Measurements from ENCODE around the gene RUNX1. TPM values are rescaled to one million over a fixed set of nuclear protein-coding genes. Genes with fewer than 3 reads are reported as not detected.

RUNX1 gene
- total and polyA plus RNA-seq, 2 of the 13 experiments (the other 11 are each of a cell fraction or from before 2014, with no cell fraction given), result 5.4 to 6.4 TPM

- TF ChIP-seq USF2 (IDR thresholded peaks at IDR 0.05; ENCODE audit: low read depth, low read length) (no peak), USF2 (CRISPR knock-in tag; IDR thresholded peaks at IDR 0.05; ENCODE audit: borderline replicate concordance) (no peak), BRF2 (CRISPR knock-in tag; IDR thresholded peaks at IDR 0.05) (no peak), AHDC1 (CRISPR knock-in tag; IDR thresholded peaks at IDR 0.05; ENCODE audit: borderline replicate concordance) (0 out of 2 replicates have a peak, but pooled peaks have one; percentile 17), ZNF619 (CRISPR knock-in tag; IDR thresholded peaks at IDR 0.05) (no peak), ZSCAN20 (CRISPR knock-in tag; IDR thresholded peaks at IDR 0.05; ENCODE audit: borderline replicate concordance) (no peak), HDAC1 (CRISPR knock-in tag; IDR thresholded peaks at IDR 0.05) (peak; percentile 69), KLF12 (CRISPR knock-in tag; IDR thresholded peaks at IDR 0.05; ENCODE audit: borderline replicate concordance) (no peak; the same call in 1 of the 2 replicates), ZBTB8A (CRISPR knock-in tag; IDR thresholded peaks at IDR 0.05; ENCODE audit: borderline replicate concordance, low read depth) (no peak), HOXD1 (CRISPR knock-in tag; IDR thresholded peaks at IDR 0.05) (no peak), ZNF317 (CRISPR knock-in tag; IDR thresholded peaks at IDR 0.05) (no peak), SIN3A (IDR thresholded peaks at IDR 0.05; ENCODE audit: borderline replicate concordance, low read depth, low read length) (0 out of 2 replicates have a peak, but pooled peaks have one; percentile 62), TSC22D2 (CRISPR knock-in tag; IDR thresholded peaks at IDR 0.05; ENCODE audit: borderline replicate concordance) (no peak)
- TF ChIP-seq, protein P1, sequence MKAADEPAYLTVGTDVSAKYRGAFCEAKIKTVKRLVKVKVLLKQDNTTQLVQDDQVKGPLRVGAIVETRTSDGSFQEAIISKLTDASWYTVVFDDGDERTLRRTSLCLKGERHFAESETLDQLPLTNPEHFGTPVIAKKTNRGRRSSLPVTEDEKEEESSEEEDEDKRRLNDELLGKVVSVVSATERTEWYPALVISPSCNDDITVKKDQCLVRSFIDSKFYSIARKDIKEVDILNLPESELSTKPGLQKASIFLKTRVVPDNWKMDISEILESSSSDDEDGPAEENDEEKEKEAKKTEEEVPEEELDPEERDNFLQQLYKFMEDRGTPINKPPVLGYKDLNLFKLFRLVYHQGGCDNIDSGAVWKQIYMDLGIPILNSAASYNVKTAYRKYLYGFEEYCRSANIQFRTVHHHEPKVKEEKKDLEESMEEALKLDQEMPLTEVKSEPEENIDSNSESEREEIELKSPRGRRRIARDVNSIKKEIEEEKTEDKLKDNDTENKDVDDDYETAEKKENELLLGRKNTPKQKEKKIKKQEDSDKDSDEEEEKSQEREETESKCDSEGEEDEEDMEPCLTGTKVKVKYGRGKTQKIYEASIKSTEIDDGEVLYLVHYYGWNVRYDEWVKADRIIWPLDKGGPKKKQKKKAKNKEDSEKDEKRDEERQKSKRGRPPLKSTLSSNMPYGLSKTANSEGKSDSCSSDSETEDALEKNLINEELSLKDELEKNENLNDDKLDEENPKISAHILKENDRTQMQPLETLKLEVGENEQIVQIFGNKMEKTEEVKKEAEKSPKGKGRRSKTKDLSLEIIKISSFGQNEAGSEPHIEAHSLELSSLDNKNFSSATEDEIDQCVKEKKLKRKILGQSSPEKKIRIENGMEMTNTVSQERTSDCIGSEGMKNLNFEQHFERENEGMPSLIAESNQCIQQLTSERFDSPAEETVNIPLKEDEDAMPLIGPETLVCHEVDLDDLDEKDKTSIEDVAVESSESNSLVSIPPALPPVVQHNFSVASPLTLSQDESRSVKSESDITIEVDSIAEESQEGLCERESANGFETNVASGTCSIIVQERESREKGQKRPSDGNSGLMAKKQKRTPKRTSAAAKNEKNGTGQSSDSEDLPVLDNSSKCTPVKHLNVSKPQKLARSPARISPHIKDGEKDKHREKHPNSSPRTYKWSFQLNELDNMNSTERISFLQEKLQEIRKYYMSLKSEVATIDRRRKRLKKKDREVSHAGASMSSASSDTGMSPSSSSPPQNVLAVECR (CRISPR knock-in tag; IDR thresholded peaks at IDR 0.05; ENCODE audit: borderline replicate concordance), result peak; percentile 74; the same call in 1 of the 2 replicates
These were observed 161.2 kb downstream of the RUNX1 start (continued) for GRCh38 chr21:34887725-34888568.

Measured in HepG2 (cell line).